T-helper 1 cell (primary cell): Measurements from ENCODE around the gene PLA2G4D.
A peak's percentile ranks its signal among the peaks of the same experiment; 100 is the strongest.
"Not testable (repeated sequence)": the region's sequence is repeated elsewhere in the genome, so short reads cannot be mapped to it uniquely, and the experiment has no call there.

Source experiments
- DNase-seq, 5 donors: peaks; one replicate each; pipeline ENCODE4 v3.0.0-alpha.2; 2012 to 2020

PLA2G4D gene

GRCh38 chr15:42121682-42122081 lies 27.3 kb upstream of the PLA2G4D start:
- no peak for DNase-seq

GRCh38 chr15:42121021-42121420 lies 26.7 kb upstream of the PLA2G4D start:
- no peak for DNase-seq

- no peak for DNase-seq
Observed at GRCh38 chr15:42120285-42120684, 25.9 kb upstream of the PLA2G4D start.

- no peak for DNase-seq
Observed at GRCh38 chr15:42119446-42119760, 25.0 kb upstream of the PLA2G4D start.

GRCh38 chr15:42118650-42119445 lies 24.5 kb upstream of the PLA2G4D start:
- DNase-seq = peak in 1 of 5 donors; percentile 14

GRCh38 chr15:42111924-42112323 lies 17.6 kb upstream of the PLA2G4D start:
- peak in 1 of 5 donors; percentile 25 for DNase-seq

- no peak for DNase-seq
Observed at GRCh38 chr15:42110367-42110766, 16.0 kb upstream of the PLA2G4D start.

- DNase-seq = no peak
Observed at GRCh38 chr15:42108806-42109205, 14.4 kb upstream of the PLA2G4D start.

GRCh38 chr15:42108189-42108588 lies 13.8 kb upstream of the PLA2G4D start:
- no peak for DNase-seq

GRCh38 chr15:42107473-42107872 lies 13.1 kb upstream of the PLA2G4D start:
- DNase-seq = no peak

- DNase-seq = no peak
Observed at GRCh38 chr15:42106288-42106687, 11.9 kb upstream of the PLA2G4D start.

- DNase-seq = no peak
Observed at GRCh38 chr15:42104095-42104891, 9.9 kb upstream of the PLA2G4D start.

GRCh38 chr15:42102646-42103235 lies 8.4 kb upstream of the PLA2G4D start:
- DNase-seq = no peak

- no peak for DNase-seq
Observed at GRCh38 chr15:42101861-42102260, 7.5 kb upstream of the PLA2G4D start.

GRCh38 chr15:42100021-42100800 lies 5.8 kb upstream of the PLA2G4D start:
- DNase-seq = no peak

- no peak for DNase-seq
Observed at GRCh38 chr15:42097018-42097417, 2.7 kb upstream of the PLA2G4D start.

GRCh38 chr15:42093966-42094365 lies 396 bp downstream of the PLA2G4D start:
- DNase-seq = no peak

GRCh38 chr15:42092398-42093318 lies 1.7 kb downstream of the PLA2G4D start:
- no peak for DNase-seq

GRCh38 chr15:42091753-42092397 lies 2.5 kb downstream of the PLA2G4D start:
- not testable (repeated sequence) for DNase-seq

GRCh38 chr15:42090781-42091180 lies 3.6 kb downstream of the PLA2G4D start:
- no peak for DNase-seq

- DNase-seq = no peak
Observed at GRCh38 chr15:42090370-42090769, 4.0 kb downstream of the PLA2G4D start.
